ENCODE measurements around the gene CCN2. TPM values are rescaled to one million over a fixed set of nuclear protein-coding genes. Genes with fewer than 3 reads are reported as not detected.

Gene CCN2
- total RNA-seq, 1 experiment from 2014 or later = 3.1 TPM

- BruUV-seq (replicated peaks) = no TSS peak
- DNase-seq (ENCODE audit: low read depth, low spot score) (no peak), ATAC-seq (no peak)
- TF ChIP-seq CBX3 (IDR thresholded peaks at IDR 0.05; ENCODE audit: low read depth) (no peak), EGR1 (IDR thresholded peaks at IDR 0.05; ENCODE audit: low read depth) (no peak), ZFX (IDR thresholded peaks at IDR 0.05) (no peak)
- H3K9me3 ChIP-seq (ENCODE audit: control insufficient read depth in 1 of 2, insufficient read depth in 1 of 2, low read depth in 1 of 2, low read length in 2 of 2) = no peaks in the 10 kb centered on the region
- no peak overlapping the region for H3K4me3 ChIP-seq (replicated peaks in 1 of 2; ENCODE audit: low read depth in 1 of 2, low read length in 2 of 2)
- H3K79me2 ChIP-seq (ENCODE audit: insufficient read depth, low read length) = no peaks in the 10 kb centered on the region
- H3K27me3 ChIP-seq (ENCODE audit: insufficient read depth, low read length) = no peaks in the 10 kb centered on the region
- no peaks in the 10 kb centered on the region for H4K20me1 ChIP-seq (ENCODE audit: insufficient read depth)
- H3K9me2 ChIP-seq (ENCODE audit: insufficient read depth) = no peaks in the 10 kb centered on the region
- no peak overlapping the region for H3K9ac ChIP-seq (ENCODE audit: low read length)
- ChIA-PET POLR2A (no interaction called here), CTCF (no interaction called here), RAD21 (ENCODE audit: low non-redundant PET in 1 of 2, low total read pairs in 2 of 2, uncharacterized antibody in 2 of 2, unreplicated experiment in 2 of 2) (no interaction called here)
- no peak overlapping the region for H2AFZ ChIP-seq (ENCODE audit: low read depth, low read length, poor library complexity, severe bottlenecking)
- peaks cover 9 to 21% of the 10 kb centered on the region in 2 experiments for H3K4me1 ChIP-seq (ENCODE audit: control insufficient read depth in 1 of 2, insufficient read depth in 2 of 2, low read length in 2 of 2)
- no peak overlapping the region for H3K4me2 ChIP-seq (ENCODE audit: low read length)
- intact Hi-C loops (cut with micrococcal nuclease) = no loop called here
- no peak overlapping the region for H3K27ac ChIP-seq (ENCODE audit: low read depth, low read length)
- no peaks in the 10 kb centered on the region for H3K36me3 ChIP-seq (ENCODE audit: control insufficient read depth in 1 of 2, insufficient read depth in 2 of 2, low read length in 2 of 2)
These were observed 3.9 kb downstream of the CCN2 start for GRCh38 chr6:131946992-131947955.

- Histone ChIP-seq H3K9me3 (ENCODE audit: control insufficient read depth in 1 of 2, insufficient read depth in 1 of 2, low read depth in 1 of 2, low read length in 2 of 2) (no peaks in the 10 kb centered on the region), H3K9ac (ENCODE audit: low read length) (no peak overlapping the region), H2AFZ (ENCODE audit: low read depth, low read length, poor library complexity, severe bottlenecking) (no peak overlapping the region), H4K20me1 (ENCODE audit: insufficient read depth) (no peaks in the 10 kb centered on the region), H3K4me1 (ENCODE audit: control insufficient read depth in 1 of 2, insufficient read depth in 2 of 2, low read length in 2 of 2) (peaks cover 5 to 13% of the 10 kb centered on the region in 2 experiments), H3K27ac (ENCODE audit: low read depth, low read length) (no peak overlapping the region), H3K4me3 (replicated peaks in 1 of 2; ENCODE audit: low read depth in 1 of 2, low read length in 2 of 2) (no peak overlapping the region), H3K79me2 (ENCODE audit: insufficient read depth, low read length) (no peaks in the 10 kb centered on the region), H3K9me2 (ENCODE audit: insufficient read depth) (no peaks in the 10 kb centered on the region), H3K27me3 (ENCODE audit: insufficient read depth, low read length) (no peaks in the 10 kb centered on the region), H3K4me2 (ENCODE audit: low read length) (no peak overlapping the region), H3K36me3 (ENCODE audit: control insufficient read depth in 1 of 2, insufficient read depth in 2 of 2, low read length in 2 of 2) (no peaks in the 10 kb centered on the region)
- no TSS peak for BruUV-seq (replicated peaks)
- ChIA-PET CTCF (no interaction called here), POLR2A (no interaction called here), RAD21 (ENCODE audit: low non-redundant PET in 1 of 2, low total read pairs in 2 of 2, uncharacterized antibody in 2 of 2, unreplicated experiment in 2 of 2) (no interaction called here)
- intact Hi-C loops (cut with micrococcal nuclease) = no loop called here
- ATAC-seq (no peak), DNase-seq (ENCODE audit: low read depth, low spot score) (no peak)
- TF ChIP-seq CTCF (IDR thresholded peaks at IDR 0.05 in 2 of 3, conservative IDR thresholded peaks at IDR 0.05 in 1 of 3; ENCODE audit: borderline replicate concordance in 1 of 3, insufficient read depth in 1 of 3, low read depth in 2 of 3, low read length in 2 of 3) (no peak), CEBPB (IDR thresholded peaks at IDR 0.05; ENCODE audit: low read depth) (no peak), REST (IDR thresholded peaks at IDR 0.05; ENCODE audit: low read depth) (no peak), EGR1 (IDR thresholded peaks at IDR 0.05; ENCODE audit: low read depth) (no peak), ZFX (IDR thresholded peaks at IDR 0.05) (no peak), EZH2 (IDR thresholded peaks at IDR 0.05) (no peak), ZBTB33 (IDR thresholded peaks at IDR 0.05; ENCODE audit: extremely low read depth, insufficient replicate concordance, low read length) (no peak), ELF1 (IDR thresholded peaks at IDR 0.05; ENCODE audit: borderline replicate concordance, low read depth) (no peak)
These were observed 4.7 kb downstream of the CCN2 start for GRCh38 chr6:131946404-131946991.
